Activated effector memory CD4-positive, alpha-beta T cell treated with Interleukin-2 at 50 U/mL for 16 hours (primary cell): ENCODE data around the gene SLC25A42.
"Not testable (repeated sequence)": the region's sequence is repeated elsewhere in the genome, so short reads cannot be mapped to it uniquely, and the experiment has no call there.

ENCODE experiments used
- DNase-seq: peaks from one replicate; pipeline ENCODE4 v3.0.0-alpha.2; 2020

The SLC25A42 gene, protein sequence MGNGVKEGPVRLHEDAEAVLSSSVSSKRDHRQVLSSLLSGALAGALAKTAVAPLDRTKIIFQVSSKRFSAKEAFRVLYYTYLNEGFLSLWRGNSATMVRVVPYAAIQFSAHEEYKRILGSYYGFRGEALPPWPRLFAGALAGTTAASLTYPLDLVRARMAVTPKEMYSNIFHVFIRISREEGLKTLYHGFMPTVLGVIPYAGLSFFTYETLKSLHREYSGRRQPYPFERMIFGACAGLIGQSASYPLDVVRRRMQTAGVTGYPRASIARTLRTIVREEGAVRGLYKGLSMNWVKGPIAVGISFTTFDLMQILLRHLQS

GRCh38 chr19:19063183-19064097, at the start of gene SLC25A42:
TSS of gene SLC25A42 (plus strand) at chr19:19063994. CDS start at chr19:19096125, 32,131 bp downstream.
- DNase-seq: peak; percentile 99

- no peak for DNase-seq
Measured at GRCh38 chr19:19021115-19021514, 42.7 kb upstream of the SLC25A42 start.

DNA sequence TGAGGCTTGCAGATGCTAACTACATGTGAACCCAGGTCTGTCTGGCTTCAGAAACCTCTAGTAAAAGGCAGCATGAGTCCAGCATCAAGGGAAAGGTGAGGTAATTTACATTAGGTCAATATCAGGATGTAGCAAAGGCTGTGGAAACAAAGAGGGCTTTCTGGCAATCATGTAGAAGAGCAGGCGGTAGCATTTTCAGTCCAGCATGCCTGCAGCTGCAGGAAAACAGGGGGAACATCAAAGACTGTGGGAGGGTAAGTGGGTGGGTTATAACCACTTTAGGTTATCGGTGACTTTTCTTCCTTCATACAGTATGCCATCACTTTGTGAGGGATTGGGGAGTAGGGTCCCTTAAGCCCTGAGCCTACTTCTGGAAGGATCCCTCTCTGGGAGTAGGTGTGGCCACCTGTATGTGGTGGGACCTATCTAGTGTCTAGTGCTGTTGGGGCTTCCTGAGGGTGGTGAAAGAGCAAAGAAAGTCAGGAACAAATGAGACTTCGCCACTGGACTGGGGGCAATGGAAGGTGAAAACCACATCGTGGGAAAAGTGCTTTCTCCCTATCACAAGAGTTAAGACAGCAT, 41.3 kb upstream of the SLC25A42 start:
- DNase-seq: no peak

GRCh38 chr19:19023376-19023775, 40.4 kb upstream of the SLC25A42 start:
- DNase-seq: not testable (repeated sequence)

DNA sequence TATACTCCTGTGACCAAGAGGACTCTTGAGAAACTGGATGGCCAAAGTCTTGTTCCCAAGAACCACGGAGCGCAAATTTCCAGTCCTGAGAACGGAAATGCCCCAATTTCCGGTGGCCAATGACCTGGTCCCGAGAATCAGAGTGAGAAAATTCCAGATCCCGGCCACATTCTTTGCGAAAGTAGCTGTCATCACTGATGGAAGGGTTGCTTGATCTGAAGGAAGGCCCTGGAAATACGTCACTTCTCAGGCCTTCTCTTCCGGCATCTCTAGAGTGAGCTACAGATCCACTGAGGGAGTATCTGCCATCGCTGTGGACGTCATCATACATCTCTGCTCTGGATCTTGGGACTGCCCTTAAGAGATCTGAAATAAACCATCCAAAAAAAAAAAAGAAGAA, 37.9 kb upstream of the SLC25A42 start:
- no peak for DNase-seq

DNA sequence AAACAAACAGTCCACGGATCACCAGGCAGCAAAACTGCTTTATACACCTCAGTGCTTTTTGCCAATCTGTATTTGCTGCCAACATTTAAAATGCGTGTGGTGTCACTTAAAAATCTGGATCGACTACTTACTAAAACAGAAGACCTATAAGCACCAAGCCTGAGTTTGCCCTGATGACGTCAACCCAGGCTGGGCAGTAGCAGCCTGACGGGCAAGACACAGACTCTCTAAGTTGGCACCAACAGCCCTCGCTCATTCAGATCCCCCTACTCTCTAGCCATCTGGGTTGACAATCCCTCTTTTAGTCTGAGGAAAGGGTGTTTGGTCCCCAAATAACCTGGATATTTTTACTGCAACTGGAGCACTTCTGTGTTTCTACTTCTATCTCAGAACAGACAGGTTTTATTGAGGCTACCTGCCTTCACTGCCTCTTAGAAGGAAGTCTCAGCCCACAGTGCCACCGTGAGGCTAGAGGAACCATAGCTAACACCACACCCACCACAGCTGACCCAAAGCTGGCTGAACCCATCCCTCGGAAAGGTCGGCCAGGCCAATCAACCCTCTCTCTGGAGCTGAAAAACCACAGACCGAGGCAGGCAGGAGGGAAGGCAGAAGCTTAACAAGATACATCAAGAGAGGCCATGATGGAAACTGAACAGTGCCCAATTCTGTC, 37.4 kb upstream of the SLC25A42 start:
- DNase-seq: no peak

DNA sequence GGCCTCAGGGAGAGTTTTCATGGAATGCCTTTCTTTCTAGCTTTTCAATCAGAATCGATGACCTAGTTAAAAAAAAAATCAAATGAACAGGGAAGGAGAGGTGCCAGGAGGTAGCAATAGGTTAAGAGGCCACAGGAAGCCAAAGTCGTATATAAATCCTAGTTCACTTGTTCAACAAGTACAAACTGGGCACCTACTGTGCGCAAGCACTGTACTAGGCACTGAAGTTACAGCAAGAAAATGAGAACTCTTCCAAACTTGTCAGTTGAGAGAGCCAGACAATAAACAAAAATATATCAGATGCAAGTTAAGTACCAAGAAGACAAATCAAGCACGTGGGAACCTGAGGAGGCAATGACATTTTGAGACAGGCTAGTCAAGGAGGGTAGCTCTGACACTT, 36.6 kb upstream of the SLC25A42 start:
- no peak for DNase-seq

- DNase-seq: no peak
Measured at GRCh38 chr19:19028526-19028925, 35.3 kb upstream of the SLC25A42 start.

DNA sequence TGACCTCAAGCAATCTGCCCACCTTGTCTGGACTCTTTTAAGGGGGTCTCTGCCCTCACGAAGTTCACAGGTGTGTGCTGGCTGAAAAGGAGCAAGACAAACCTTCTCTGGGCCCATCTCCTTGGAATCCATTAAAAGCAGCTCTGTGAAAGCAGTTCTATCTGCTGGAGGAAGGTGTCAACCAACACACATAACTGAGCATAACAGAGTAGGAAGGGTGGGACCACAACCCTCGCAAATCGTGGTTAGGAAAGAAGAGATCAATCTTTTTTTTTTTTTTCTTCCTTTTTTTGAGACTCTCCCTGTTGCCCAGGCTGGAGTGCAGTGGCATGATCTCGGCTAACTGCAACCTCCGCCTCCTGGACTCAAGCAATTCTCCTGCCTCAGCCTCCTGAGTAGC, 31.9 kb upstream of the SLC25A42 start:
- DNase-seq: no peak

DNA sequence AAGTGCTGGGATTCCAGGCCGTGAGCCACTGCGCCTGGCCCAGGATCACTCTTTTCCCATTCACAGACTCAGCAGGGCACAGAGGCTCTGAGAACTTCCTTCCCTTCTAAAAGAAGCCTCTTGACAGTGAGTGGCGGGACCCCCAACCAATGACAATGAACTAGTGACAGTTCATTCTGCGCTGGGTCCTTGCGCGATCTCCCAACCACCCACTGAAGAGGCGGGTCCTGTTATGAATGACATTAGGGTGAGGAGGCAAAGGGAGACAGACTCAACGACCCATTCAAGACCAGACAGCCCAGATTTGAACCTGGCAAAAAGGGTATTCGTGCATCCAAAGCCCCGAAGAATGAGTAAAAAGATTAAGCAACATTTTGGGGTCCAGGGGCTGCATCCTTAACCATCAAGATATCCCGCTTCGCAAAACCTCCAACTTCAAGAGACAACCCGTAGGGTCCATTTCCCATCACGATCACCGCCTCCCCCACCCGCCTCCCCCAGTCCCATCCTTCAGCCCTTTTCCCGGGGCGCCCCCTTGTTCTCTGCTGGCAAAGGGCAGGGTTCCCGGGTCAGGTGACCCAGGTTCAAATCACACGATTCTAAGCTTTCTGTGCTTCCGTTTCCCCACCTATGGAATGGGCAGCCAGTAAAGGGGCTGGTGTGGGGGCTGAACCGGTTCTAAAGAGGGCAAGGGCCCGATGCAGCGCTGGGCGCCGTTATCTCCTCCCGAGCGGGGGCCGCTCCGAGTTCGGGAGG, 31.2 kb upstream of the SLC25A42 start:
- peak; percentile 6 for DNase-seq

GRCh38 chr19:19033176-19033425, 30.7 kb upstream of the SLC25A42 start:
- no peak for DNase-seq

DNA sequence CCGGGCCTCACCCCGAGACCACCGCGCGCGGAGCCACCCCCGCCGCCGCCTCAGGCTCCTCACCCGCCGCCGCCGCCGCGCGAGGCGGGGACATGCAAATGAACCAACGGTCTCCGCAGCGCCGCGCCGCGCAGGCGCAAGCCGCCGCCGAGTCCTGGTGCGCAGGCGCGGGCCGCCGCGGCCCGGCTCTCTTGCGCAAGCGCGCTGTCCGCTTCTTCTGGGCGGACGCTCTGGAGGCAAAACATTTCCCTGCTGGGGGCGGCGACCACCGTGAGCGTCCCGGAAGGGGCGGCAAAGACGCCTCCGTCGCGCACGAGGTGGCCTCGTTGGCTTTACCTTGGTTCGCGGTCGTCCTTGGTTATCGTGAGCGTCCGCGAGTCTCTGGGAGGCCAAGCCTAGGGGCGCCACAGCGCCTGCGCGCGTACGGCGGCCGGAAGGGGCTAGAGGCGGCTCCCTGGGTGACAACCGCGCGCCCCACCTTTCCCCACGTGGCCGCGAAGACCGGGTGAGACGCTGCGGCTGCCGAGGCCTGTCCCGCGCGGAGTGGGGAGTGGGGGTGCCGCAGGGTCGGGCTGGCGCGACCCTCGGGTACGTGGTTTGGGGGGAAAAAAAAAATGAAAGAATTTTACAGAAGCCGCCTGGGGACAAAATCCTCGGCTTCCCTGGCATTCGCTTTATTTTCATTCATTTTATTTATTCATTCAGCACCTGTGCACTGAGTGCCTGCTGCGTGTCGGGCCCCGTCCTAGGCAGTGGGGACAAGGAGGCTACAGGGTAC, 30.2 kb upstream of the SLC25A42 start, which contains the start of the genes ARMC6 and SUGP2:
TSS of gene ARMC6 (plus strand) at position 178 of the 778 bp plus-strand sequence. CDS start 607 bp downstream, outside the sequence.
TSS of gene SUGP2 (minus strand) at position 92 of the 778 bp plus-strand sequence. CDS start 2,446 bp downstream, outside the sequence.
- peak; percentile 89 for DNase-seq

- peak; percentile 57 for DNase-seq
Measured at GRCh38 chr19:19034204-19034624, 29.6 kb upstream of the SLC25A42 start.

GRCh38 chr19:19039901-19040300, 23.9 kb upstream of the SLC25A42 start:
- DNase-seq: no peak

GRCh38 chr19:19040417-19040816, 23.4 kb upstream of the SLC25A42 start:
- no peak for DNase-seq

- DNase-seq: no peak
Measured at GRCh38 chr19:19042732-19043280, 21.0 kb upstream of the SLC25A42 start.

DNA sequence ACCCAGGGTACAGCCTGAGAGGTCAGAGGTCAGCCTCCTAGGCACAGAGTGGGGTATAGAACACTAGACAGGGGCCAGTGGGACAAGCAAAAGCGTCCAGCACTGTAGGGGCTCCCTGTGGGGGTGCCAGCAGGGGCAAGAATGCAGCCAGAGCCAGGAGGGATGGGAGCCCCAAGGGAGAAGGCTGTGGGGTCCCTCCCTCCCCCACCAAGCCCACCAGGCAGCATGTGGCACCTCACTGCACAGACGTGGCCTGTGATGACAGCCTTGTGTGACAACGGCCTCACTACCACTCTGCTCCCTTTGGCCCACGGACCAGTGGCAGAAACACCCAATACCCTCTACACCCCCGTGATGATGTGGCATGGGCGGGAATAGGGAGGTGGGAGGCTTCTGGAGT, 20.3 kb upstream of the SLC25A42 start:
- DNase-seq: no peak

- no peak for DNase-seq
Measured at GRCh38 chr19:19043881-19044280, 19.9 kb upstream of the SLC25A42 start.

GRCh38 chr19:19049406-19049805, 14.4 kb upstream of the SLC25A42 start:
- DNase-seq: no peak

DNA sequence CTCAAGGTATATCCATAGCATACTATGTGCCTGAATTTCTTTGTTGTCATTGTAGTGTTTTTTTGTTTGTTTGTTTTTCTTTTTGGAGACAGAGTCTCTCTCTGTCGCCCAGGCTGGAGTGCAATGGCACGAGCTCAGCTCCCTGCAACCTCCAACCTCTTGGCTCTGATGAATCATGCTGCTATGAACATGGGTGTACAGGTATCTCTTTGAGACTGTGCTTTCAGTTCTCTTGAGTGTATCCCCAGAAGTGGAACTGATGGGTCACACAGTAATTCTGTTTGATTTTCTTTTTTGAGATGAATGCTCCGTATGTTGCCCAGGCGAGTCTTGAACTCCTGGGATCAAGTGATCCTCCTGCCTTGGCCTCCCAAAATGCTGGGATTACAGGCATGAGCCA, 13.7 kb upstream of the SLC25A42 start:
- DNase-seq: no peak

GRCh38 chr19:19050731-19051130, 13.1 kb upstream of the SLC25A42 start:
- DNase-seq: no peak
